ENCODE results near the gene GRIFIN. TPM values are rescaled to one million over a fixed set of nuclear protein-coding genes. Genes with fewer than 3 reads are reported as not detected.
"Not testable (repeated sequence)": the region's sequence is repeated elsewhere in the genome, so short reads cannot be mapped to it uniquely, and the experiment has no call there.

The GRIFIN gene
- total RNA-seq, 3 donors from 2014 or later: not detected

- Mint-ChIP-seq H3K27me3 (ENCODE audit: low read depth) (peaks cover 2% of the 10 kb centered on the region), H3K36me3 (ENCODE audit: insufficient read depth) (no peaks in the 10 kb centered on the region), H3K4me3 (no peak overlapping the region), H3K4me1 (ENCODE audit: low read depth) (peaks cover 4% of the 10 kb centered on the region), H3K9me3 (no peaks in the 10 kb centered on the region)
- ATAC-seq (no peak), DNase-seq (no peak)
Measured at GRCh38 chr7:2471396-2471795, 4.8 kb downstream of the GRIFIN start.

DNA sequence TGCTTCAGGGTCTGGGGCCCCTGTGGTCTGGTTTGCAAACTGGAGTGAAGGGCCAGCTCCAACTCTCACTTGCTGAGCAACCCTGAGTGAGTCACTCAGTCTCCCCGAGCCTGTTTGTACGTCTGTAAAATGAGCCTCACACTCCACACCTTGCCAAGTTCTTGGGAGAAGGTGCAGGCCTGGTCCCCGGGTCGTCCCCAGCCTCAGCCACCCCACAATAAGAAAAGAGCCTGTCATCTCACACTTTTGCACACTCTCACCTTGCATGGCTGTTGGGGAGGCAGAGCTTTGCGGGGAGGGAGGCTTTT, 5.2 kb downstream of the GRIFIN start:
- DNase-seq (no peak), ATAC-seq (no peak)
- H3K4me1 Mint-ChIP-seq (ENCODE audit: low read depth): peaks cover 4% of the 10 kb centered on the region
- H3K27me3 Mint-ChIP-seq (ENCODE audit: low read depth): peaks cover 2% of the 10 kb centered on the region
- no peak overlapping the region for H3K4me3 Mint-ChIP-seq
- H3K9me3 Mint-ChIP-seq: no peaks in the 10 kb centered on the region
- H3K36me3 Mint-ChIP-seq (ENCODE audit: insufficient read depth): no peaks in the 10 kb centered on the region

DNA sequence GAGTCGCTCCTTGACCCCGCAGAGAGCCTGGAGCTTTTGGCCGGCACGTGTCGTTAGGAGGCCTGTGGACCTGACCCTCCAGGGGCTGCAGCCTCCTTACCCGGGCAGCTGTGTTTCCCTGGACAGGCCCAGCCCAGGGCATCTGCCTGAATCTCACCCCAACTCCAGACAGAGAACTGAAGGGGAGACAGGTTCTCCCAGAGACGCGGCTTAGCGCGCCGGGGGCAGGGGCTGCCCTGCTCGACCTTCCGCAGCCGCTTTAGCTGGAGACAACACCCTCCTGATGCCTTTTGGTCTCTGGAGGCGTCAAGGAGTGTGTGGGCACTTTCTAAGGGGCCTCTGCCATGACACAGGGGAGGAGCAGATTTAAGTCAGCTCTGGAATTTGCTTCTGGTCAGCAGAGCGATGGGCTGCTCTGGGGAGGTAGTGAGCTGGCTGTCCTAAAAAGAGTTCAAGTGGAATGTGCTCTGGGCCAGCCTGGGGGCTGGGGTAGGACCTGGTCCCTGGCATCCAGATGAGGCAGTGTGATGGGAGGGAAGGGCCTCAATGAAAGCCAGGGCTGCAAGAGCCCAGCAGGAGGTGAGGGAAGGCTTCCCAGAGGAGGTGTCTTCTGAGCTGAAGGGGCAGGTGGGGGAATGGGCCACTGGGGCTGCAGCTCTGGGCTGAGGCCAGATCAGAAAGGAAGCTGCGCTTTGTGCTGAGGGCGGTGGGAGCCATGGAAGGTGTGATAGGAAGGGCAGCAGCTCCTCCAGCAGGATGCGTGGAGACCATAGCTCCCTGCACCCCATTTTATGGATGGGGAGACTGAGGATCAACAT, 5.8 kb downstream of the GRIFIN start:
- H3K4me1 Mint-ChIP-seq (ENCODE audit: low read depth): peaks cover 4% of the 10 kb centered on the region
- ATAC-seq (no peak), DNase-seq (no peak)
- no peak overlapping the region for H3K4me3 Mint-ChIP-seq
- H3K36me3 Mint-ChIP-seq (ENCODE audit: insufficient read depth): no peaks in the 10 kb centered on the region
- H3K27me3 Mint-ChIP-seq (ENCODE audit: low read depth): peaks cover 2% of the 10 kb centered on the region
- H3K9me3 Mint-ChIP-seq: no peaks in the 10 kb centered on the region

DNA sequence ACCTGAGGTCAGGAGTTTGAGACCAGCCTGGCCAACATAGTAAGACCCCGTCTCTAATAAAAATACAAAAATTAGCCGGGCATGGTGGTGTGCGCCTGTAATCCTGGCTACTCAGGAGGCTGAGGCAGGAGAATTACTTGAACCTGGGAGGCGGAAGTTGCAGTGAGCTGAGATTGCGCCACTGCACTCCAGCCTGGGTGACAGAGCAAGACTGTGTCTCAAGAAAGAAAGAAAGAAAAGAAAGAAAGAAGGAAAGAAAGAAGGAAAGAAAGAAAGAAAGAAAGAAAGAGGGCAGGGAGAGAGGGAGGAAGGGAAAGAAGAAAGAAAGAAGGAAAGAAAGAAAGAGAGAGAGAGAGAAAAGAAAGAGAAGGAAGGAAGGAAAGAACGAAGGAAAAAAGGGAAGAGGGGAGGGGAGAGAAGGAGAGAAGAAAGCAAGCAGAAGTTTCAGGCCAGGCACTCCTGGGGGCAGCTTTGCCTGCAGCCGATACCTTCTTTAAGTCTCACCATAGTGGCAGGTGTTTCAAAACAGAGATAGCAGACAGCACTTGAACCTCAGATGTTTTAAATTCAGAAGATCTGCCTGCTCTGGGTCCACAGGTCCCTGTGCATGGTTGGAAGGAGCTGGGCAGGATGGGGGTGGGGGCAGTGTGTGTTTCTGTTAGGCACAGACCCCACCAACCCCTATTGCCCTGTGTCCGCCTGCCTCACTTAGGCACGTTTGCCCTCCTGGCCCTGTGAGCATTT, 6.6 kb downstream of the GRIFIN start:
- H3K4me1 Mint-ChIP-seq (ENCODE audit: low read depth); H3K36me3 Mint-ChIP-seq (ENCODE audit: insufficient read depth); DNase-seq; H3K9me3 Mint-ChIP-seq; H3K27me3 Mint-ChIP-seq (ENCODE audit: low read depth); H3K4me3 Mint-ChIP-seq; ATAC-seq: not testable (repeated sequence)

- H3K9me3 Mint-ChIP-seq: no peaks in the 10 kb centered on the region
Measured at GRCh38 chr7:2468227-2468626, 8.0 kb downstream of the GRIFIN start.

DNA sequence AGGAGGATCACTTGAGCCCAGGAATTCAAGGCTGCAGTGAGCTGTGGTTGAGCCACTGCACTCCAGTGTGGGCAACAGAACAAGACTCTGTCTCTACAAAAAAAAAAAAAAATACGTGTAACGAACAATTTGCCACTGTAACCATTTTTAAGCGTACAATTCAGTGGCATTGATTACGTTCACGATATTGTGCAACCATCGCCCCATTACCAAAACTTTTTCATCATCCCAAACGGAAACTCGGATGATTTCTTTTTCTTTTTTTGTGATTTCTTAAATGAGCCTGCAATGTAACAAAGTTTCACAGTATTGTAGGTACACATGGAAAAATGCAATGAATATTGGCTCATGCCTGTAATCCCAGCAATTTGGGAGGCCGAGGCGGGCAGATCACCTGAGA, 9.5 kb downstream of the GRIFIN start:
- no peak for ATAC-seq
- no peak for DNase-seq
- H3K27me3 Mint-ChIP-seq (ENCODE audit: low read depth): peaks cover 2% of the 10 kb centered on the region
- no peaks in the 10 kb centered on the region for H3K36me3 Mint-ChIP-seq (ENCODE audit: insufficient read depth)
- no peaks in the 10 kb centered on the region for H3K9me3 Mint-ChIP-seq
- no peak overlapping the region for H3K4me3 Mint-ChIP-seq
- peaks cover 4% of the 10 kb centered on the region for H3K4me1 Mint-ChIP-seq (ENCODE audit: low read depth)

More at GRCh38 chr7:2468227-2468626, 8.0 kb downstream of the GRIFIN start:
- no peaks in the 10 kb centered on the region for H3K36me3 Mint-ChIP-seq (ENCODE audit: insufficient read depth)
- ATAC-seq (no peak), DNase-seq (no peak)
- no peak overlapping the region for H3K4me3 Mint-ChIP-seq
- peaks cover 4% of the 10 kb centered on the region for H3K4me1 Mint-ChIP-seq (ENCODE audit: low read depth)
- peaks cover 2% of the 10 kb centered on the region for H3K27me3 Mint-ChIP-seq (ENCODE audit: low read depth)

- H3K27me3 Mint-ChIP-seq (ENCODE audit: low read depth): peaks cover 2% of the 10 kb centered on the region
- H3K9me3 Mint-ChIP-seq: no peaks in the 10 kb centered on the region
- ATAC-seq (no peak), DNase-seq (no peak)
- no peaks in the 10 kb centered on the region for H3K36me3 Mint-ChIP-seq (ENCODE audit: insufficient read depth)
- H3K4me1 Mint-ChIP-seq (ENCODE audit: low read depth): peaks cover 4% of the 10 kb centered on the region
- H3K4me3 Mint-ChIP-seq: no peak overlapping the region
Measured at GRCh38 chr7:2465928-2466327, 10.3 kb downstream of the GRIFIN start.

GRCh38 chr7:2462731-2463130, 13.5 kb downstream of the GRIFIN start:
- Mint-ChIP-seq H3K27me3 (ENCODE audit: low read depth) (no peaks in the 10 kb centered on the region), H3K4me3 (no peak overlapping the region), H3K9me3 (no peaks in the 10 kb centered on the region), H3K36me3 (ENCODE audit: insufficient read depth) (no peaks in the 10 kb centered on the region), H3K4me1 (ENCODE audit: low read depth) (peaks cover 6% of the 10 kb centered on the region)
- DNase-seq (no peak), ATAC-seq (no peak)

DNA sequence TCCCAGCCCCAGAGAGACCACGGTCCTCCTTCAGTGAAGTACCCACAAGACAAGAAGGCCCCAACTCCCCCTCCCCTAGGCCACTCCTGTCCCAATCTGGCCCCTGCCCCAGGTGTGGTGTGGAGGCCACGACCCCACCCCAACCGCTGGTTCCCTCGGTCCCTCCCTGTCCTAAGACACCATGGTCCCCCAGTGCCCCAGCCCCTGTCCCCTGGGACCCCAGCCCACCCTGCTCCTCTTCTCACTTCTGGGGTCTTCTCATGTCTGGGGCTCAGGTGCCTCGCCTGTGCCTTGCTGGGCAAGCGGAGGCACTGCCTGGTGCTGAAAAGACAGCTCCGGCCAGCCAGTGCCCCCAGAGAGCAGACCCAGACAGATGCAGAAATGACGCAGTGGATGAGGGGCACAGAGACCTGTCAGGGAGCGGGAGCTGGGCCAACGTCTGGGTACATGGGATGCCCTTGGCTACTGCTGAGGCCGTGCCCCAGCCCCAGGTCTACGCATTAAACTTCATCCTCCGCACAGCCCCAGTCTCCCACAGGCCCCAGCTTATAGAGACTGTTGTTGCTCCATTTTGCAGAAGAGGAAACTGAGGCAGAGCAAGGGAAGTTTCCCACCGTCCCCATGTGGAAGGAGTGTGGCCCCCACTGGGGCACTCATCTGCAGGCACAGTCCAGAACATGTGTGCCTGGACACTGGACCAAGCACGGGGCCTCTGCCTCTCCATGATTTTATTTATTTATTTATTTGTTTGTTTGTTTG, 14.8 kb downstream of the GRIFIN start:
- H3K9me3 Mint-ChIP-seq: no peaks in the 10 kb centered on the region
- H3K4me1 Mint-ChIP-seq (ENCODE audit: low read depth): peaks cover 8% of the 10 kb centered on the region
- DNase-seq: no peak
- H3K4me3 Mint-ChIP-seq: no peak overlapping the region
- ATAC-seq: no peak
- no peaks in the 10 kb centered on the region for H3K27me3 Mint-ChIP-seq (ENCODE audit: low read depth)
- H3K36me3 Mint-ChIP-seq (ENCODE audit: insufficient read depth): no peaks in the 10 kb centered on the region

DNA sequence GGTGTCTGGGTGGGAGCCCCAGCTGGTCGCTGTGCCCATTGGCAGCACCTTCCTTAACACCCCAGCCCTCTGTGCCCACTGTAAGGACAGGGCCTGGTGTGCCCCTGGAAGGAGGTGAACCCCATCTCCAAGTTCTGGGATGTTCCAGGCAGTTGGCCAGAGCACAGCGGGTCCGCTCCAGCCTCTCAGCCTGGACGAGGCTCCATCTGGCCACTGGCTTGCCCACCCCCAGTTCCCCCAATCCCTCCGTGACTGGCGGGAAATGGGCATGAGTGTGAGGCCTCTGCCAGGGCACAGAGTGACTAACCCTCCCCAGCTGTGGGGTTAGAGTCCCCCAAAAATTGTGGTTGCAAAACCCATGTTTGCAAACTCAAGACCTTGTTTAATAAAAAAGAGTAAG, 15.6 kb downstream of the GRIFIN start:
- DNase-seq (no peak), ATAC-seq (no peak)
- H3K27me3 Mint-ChIP-seq (ENCODE audit: low read depth): no peaks in the 10 kb centered on the region
- no peak overlapping the region for H3K4me3 Mint-ChIP-seq
- no peaks in the 10 kb centered on the region for H3K9me3 Mint-ChIP-seq
- no peaks in the 10 kb centered on the region for H3K36me3 Mint-ChIP-seq (ENCODE audit: insufficient read depth)
- H3K4me1 Mint-ChIP-seq (ENCODE audit: low read depth): peaks cover 8% of the 10 kb centered on the region

- peaks cover 8% of the 10 kb centered on the region for H3K4me1 Mint-ChIP-seq (ENCODE audit: low read depth)
- H3K4me3 Mint-ChIP-seq: no peak overlapping the region
- H3K9me3 Mint-ChIP-seq: no peaks in the 10 kb centered on the region
- ATAC-seq: no peak
- no peak for DNase-seq
- H3K36me3 Mint-ChIP-seq (ENCODE audit: insufficient read depth): no peaks in the 10 kb centered on the region
- H3K27me3 Mint-ChIP-seq (ENCODE audit: low read depth): no peaks in the 10 kb centered on the region
Measured at GRCh38 chr7:2460188-2460587, 16.0 kb downstream of the GRIFIN start.

- no peak for DNase-seq
- Mint-ChIP-seq H3K27me3 (ENCODE audit: low read depth) (no peaks in the 10 kb centered on the region), H3K36me3 (ENCODE audit: insufficient read depth) (no peaks in the 10 kb centered on the region), H3K4me3 (no peak overlapping the region), H3K4me1 (ENCODE audit: low read depth) (peaks cover 8% of the 10 kb centered on the region), H3K9me3 (no peaks in the 10 kb centered on the region)
- no peak for ATAC-seq
Measured at GRCh38 chr7:2459674-2460073, 16.5 kb downstream of the GRIFIN start.

DNA sequence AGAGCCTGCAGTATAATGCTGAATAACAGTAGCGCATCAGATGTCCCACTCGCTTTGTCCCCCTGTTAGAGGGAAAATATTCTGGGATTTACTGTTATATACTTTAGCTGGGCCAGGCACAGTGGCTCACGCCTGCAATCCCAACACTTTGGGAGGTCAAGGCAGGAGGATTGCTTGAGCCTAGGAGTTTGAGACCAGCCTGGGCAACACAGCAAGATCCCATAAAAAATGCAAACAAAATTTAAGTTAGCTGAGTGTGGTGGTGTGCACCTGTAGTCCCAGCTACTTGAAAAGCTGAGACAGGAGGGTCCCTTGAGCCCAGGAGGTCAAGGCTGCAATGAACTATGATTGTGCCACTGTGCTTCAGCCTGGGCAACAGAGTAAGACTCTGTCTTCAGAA, 22.3 kb downstream of the GRIFIN start:
- not testable (repeated sequence) for ATAC-seq

DNA sequence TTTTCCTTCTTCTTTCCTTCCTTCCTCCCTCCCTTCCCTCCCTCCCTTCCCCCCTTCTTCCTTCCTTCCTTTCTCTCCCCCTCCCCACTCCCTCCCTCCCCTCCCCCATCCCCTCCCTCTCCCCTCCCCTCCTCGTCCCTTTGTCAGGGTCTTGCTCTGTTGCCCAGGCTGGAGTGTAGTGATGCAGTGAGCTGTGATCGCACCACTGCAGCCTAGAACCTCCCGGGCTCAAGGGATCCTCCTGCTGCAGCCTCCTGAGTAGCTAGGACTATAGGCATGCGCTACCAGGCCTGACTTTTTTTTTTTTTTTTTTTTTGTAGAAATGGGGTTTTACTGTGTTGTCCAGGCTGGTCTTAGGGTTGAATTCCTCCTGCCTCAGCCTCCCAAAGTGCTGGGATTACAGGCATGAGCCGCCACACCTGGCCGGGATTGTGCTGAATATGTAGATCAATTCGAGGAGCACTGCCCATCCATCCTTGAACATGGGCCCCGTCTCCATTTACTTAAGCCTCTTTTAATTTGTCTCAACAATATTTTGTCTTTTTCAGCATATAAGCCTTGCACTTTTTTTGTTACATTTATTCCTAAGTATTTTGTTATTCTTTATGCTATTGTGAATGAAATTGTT, 23.4 kb downstream of the GRIFIN start:
- Mint-ChIP-seq H3K27me3 (ENCODE audit: low read depth) (no peaks in the 10 kb centered on the region), H3K4me1 (ENCODE audit: low read depth) (peaks cover 9% of the 10 kb centered on the region), H3K36me3 (ENCODE audit: insufficient read depth) (no peaks in the 10 kb centered on the region), H3K4me3 (no peak overlapping the region), H3K9me3 (no peaks in the 10 kb centered on the region)
- ATAC-seq (no peak), DNase-seq (no peak)

More for the DNA sequence above, 22.3 kb downstream of the GRIFIN start:
- not testable (repeated sequence) for H3K27me3 Mint-ChIP-seq (ENCODE audit: low read depth); H3K36me3 Mint-ChIP-seq (ENCODE audit: insufficient read depth); H3K9me3 Mint-ChIP-seq; DNase-seq; H3K4me3 Mint-ChIP-seq
- peaks cover 15% of the 10 kb centered on the region for H3K4me1 Mint-ChIP-seq (ENCODE audit: low read depth)
